H54 (cell line): ENCODE measurements around the gene WNT2B.
"Not testable (repeated sequence)": the region's sequence is repeated elsewhere in the genome, so short reads cannot be mapped to it uniquely, and the experiment has no call there.

Experiments used
- DNase-seq: peaks from one replicate; pipeline ENCODE4 v3.0.0; 2011; ENCODE audit warnings: low spot score, mixed read lengths; ENCODE audit not compliant: insufficient read length
- FAIRE-seq: peaks from 3 replicates; lab custom pipeline; 2011; peaks lifted over from hg19 to GRCh38; lab: Jason Lieb, UNC
- POLR2A ChIP-seq: IDR thresholded peaks from 2 replicates; pipeline ENCODE4 v1.6.1; 2011; ENCODE audit warnings: low read depth, mild to moderate bottlenecking, low read length

WNT2B gene

GRCh38 chr1:112508278-112509004 lies at the start of gene WNT2B:
TSS of gene WNT2B (plus strand) at chr1:112508965. CDS start at chr1:112509263, 298 bp downstream.
- DNase-seq (no peak), FAIRE-seq (no peak)
- TF ChIP-seq POLR2A: no peak

GRCh38 chr1:112460615-112461014 lies 48.1 kb upstream of the WNT2B start:
- TF ChIP-seq POLR2A: no peak
- DNase-seq (no peak), FAIRE-seq (no peak)

GRCh38 chr1:112461200-112461871 lies 47.4 kb upstream of the WNT2B start:
- DNase-seq: no peak
- FAIRE-seq: no peak
- no peak for TF ChIP-seq POLR2A

- FAIRE-seq (no peak), DNase-seq (no peak)
- TF ChIP-seq POLR2A: no peak
Observed at GRCh38 chr1:112462953-112463279, 45.8 kb upstream of the WNT2B start.

GRCh38 chr1:112464501-112464900 lies 44.3 kb upstream of the WNT2B start:
- FAIRE-seq (no peak), DNase-seq (no peak)
- TF ChIP-seq POLR2A: no peak

GRCh38 chr1:112465122-112465521 lies 43.6 kb upstream of the WNT2B start:
- DNase-seq: no peak
- FAIRE-seq: no peak
- no peak for TF ChIP-seq POLR2A

- FAIRE-seq (peak; percentile 82), DNase-seq (peak; percentile 77)
- no peak for TF ChIP-seq POLR2A
Observed at GRCh38 chr1:112466078-112466660, 42.6 kb upstream of the WNT2B start.

- FAIRE-seq, DNase-seq: not testable (repeated sequence)
Observed at GRCh38 chr1:112470324-112470723, 38.4 kb upstream of the WNT2B start.

- FAIRE-seq (no peak), DNase-seq (no peak)
- no peak for TF ChIP-seq POLR2A
Observed at GRCh38 chr1:112470966-112471365, 37.8 kb upstream of the WNT2B start.

- TF ChIP-seq POLR2A: no peak
- FAIRE-seq: no peak
- no peak for DNase-seq
Observed at GRCh38 chr1:112472142-112472541, 36.6 kb upstream of the WNT2B start.

GRCh38 chr1:112477550-112477949 lies 31.2 kb upstream of the WNT2B start:
- FAIRE-seq (no peak), DNase-seq (no peak)
- no peak for TF ChIP-seq POLR2A

- FAIRE-seq (no peak), DNase-seq (no peak)
- TF ChIP-seq POLR2A: no peak
Observed at GRCh38 chr1:112478314-112478713, 30.5 kb upstream of the WNT2B start.

GRCh38 chr1:112486063-112486462 lies 22.7 kb upstream of the WNT2B start:
- FAIRE-seq, DNase-seq: not testable (repeated sequence)

- FAIRE-seq, DNase-seq: not testable (repeated sequence)
Observed at GRCh38 chr1:112487686-112488085, 21.1 kb upstream of the WNT2B start.

GRCh38 chr1:112488141-112488540 lies 20.6 kb upstream of the WNT2B start:
- TF ChIP-seq POLR2A: no peak
- FAIRE-seq (no peak), DNase-seq (no peak)

GRCh38 chr1:112492076-112492475 lies 16.7 kb upstream of the WNT2B start:
- FAIRE-seq: no peak

More at GRCh38 chr1:112492076-112492475, 16.7 kb upstream of the WNT2B start:
- no peak for DNase-seq
- no peak for TF ChIP-seq POLR2A
